Choroid plexus epithelial cell (primary cell): ENCODE data around the gene KIF19.

Source experiments
- DNase-seq: peaks from one replicate; pipeline ENCODE4 v3.0.0-alpha.2; 2010; ENCODE audit warnings: low read depth
- H3K4me3 ChIP-seq: 2 replicates; pipeline ENCODE4 v1.5.1; 2011; ENCODE audit warnings: low read depth, mild to moderate bottlenecking, control low read depth, low read length, moderate library complexity
- CTCF ChIP-seq: conservative IDR thresholded peaks from 2 replicates; pipeline ENCODE4 v1.5.1; 2011; ENCODE audit warnings: low read depth, mild to moderate bottlenecking, control low read depth, inconsistent platforms, low read length, moderate library complexity

KIF19 gene

GRCh38 chr17:74296548-74296936 lies 29.5 kb upstream of the KIF19 start:
- DNase-seq: peak; percentile 76
- H3K4me3 ChIP-seq: no peak overlapping the region
- peak; percentile 84 for TF ChIP-seq CTCF

DNA sequence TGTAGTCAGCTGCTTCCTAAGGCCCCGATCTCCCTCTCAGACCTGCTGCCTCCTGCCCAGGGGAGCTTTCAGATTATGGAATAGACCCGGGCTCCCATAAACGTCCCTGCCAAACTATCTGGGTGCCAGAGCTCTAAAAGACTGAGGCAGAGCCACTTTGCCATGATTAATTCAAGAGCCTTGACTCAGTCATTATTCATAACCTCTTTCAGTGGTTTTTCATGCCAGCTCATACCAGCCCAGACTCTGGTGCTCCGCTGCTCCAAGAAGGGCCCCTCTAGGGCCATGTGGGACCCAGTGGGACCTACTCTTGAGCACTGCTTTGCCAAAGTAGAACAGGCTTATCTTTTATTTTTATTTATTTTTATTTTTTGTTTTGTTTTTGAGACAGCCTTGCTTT lies 28.1 kb upstream of the KIF19 start:
- no peak for TF ChIP-seq CTCF
- H3K4me3 ChIP-seq: no peak overlapping the region
- no peak for DNase-seq

DNA sequence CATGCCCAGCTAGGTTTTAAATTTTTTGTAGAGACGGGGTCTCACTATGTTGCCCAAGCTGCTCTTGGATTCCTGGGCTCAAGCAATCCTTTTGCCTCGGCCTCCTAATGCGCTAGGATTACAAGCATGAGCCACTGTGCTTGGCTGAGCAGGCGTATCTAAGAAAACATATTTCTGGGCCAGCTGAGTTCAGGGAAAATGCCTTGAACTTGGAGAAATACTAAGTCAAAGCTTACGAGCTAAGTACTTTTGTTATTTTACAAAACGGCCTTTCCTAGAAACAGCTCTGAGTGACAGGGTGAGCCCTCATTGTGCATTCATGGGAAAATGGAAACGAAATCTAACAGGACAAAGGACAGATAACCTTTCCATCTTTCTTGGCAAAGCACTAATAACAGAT lies 27.2 kb upstream of the KIF19 start:
- H3K4me3 ChIP-seq: no peak overlapping the region
- no peak for DNase-seq
- TF ChIP-seq CTCF: no peak

- H3K4me3 ChIP-seq: no peak overlapping the region
- DNase-seq: no peak
- TF ChIP-seq CTCF: no peak
These were observed 26.6 kb upstream of the KIF19 start for GRCh38 chr17:74299226-74300009.

DNA sequence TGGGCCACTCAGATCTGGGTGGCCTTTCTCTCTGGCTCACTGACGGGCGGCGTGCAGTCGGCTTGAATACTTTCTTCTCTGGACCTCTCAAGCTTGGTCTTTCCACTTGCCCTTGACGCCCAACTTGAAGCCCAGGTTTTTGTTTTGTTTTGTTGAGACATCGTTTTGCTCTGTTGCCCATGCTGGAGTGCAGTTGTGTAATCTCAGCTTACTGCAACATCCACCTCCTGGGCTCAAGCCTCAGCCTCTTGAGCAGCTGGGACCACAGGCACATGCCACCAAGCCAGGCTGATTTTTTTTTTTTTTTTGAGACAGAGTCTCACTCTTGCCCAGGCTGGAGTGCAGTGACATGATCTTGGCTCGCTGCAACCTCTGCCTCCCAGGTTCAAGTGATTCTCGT lies 22.7 kb upstream of the KIF19 start:
- H3K4me3 ChIP-seq: no peak overlapping the region
- TF ChIP-seq CTCF: no peak
- DNase-seq: no peak

DNA sequence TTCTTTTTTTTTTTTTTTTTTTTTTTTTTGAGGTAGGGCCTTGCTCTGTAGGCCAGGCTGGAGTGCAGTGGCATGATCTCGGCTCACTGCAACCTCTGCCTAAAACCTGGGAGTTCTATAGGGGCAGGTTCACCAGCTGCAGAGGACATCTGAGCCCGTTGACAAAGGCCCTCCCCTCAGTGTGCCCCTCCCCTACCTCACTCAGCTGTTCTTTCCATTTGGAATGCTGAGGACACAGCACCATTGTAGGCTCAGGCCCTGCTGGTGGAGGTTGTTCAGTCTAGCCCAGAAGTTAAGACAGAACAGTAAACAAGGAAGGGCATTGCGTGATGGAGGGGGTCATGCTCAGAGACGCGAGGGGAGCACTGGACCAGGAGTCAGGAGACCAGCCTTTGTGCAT lies 21.8 kb upstream of the KIF19 start:
- no peak for TF ChIP-seq CTCF
- H3K4me3 ChIP-seq: no peak overlapping the region
- no peak for DNase-seq
